Testis (tissue), 3 donors: Measurements from ENCODE around the gene SLC35C1. TPM values are rescaled to one million over a fixed set of nuclear protein-coding genes. Genes with fewer than 3 reads are reported as not detected.

Experiments
- DNase-seq: peaks from one replicate; pipeline ENCODE4 v3.0.0-alpha.2; 2019
- H3K27ac ChIP-seq, 2 donors: fragments of 200-600 bp; sonication (generic); one replicate each; pipeline ENCODE4 v1.5.1; 2019
- H3K27me3 ChIP-seq: fragments of 200-600 bp; sonication (generic); one replicate; pipeline ENCODE4 v1.5.1; 2019
- H3K36me3 ChIP-seq: fragments of 200-600 bp; sonication (generic); one replicate; pipeline ENCODE4 v1.5.1; 2017; ENCODE audit warnings: low read depth; ENCODE audit errors: missing control alignments
- H3K4me1 ChIP-seq: fragments of 200-600 bp; sonication (generic); one replicate; pipeline ENCODE4 v1.5.1; 2019
- H3K4me3 ChIP-seq, 2 donors: fragments of 200-600 bp; sonication (generic); one replicate each; pipeline ENCODE4 v1.5.1; 2017 to 2019
- H3K9me3 ChIP-seq: fragments of 200-600 bp; sonication (generic); one replicate; pipeline ENCODE4 v1.5.1; 2017
- CTCF ChIP-seq, 3 experiments: fragments of 450-650 bp in 2 of 3; fragments of 200-600 bp in 1 of 3; sonication (generic) in 1 of 3; IDR thresholded peaks; one replicate each; pipeline ENCODE4 v1.5.1; 2016 to 2019; ENCODE audit warnings: antibody characterized with exemption in 3 of 3, mild to moderate bottlenecking in 2 of 3, moderate library complexity in 1 of 3
- POLR2A ChIP-seq: fragments of 450-650 bp; IDR thresholded peaks from one replicate; pipeline ENCODE4 v1.6.1; 2017; ENCODE audit warnings: antibody characterized with exemption, mild to moderate bottlenecking, moderate library complexity
- WGBS, 2 donors: methylation state at CpG; one replicate each; pipeline ENCODE4 v1.1.5; 2018; 5-methylcytosine and 5-hydroxymethylcytosine counted together
- intact Hi-C: fragments of 100-400 bp; cut with DNase I; formaldehyde crosslinking; loops from one replicate; pipeline ENCODE4 v1.15.1; 2023; ENCODE audit warnings: low total_unique reads
- polyA plus RNA-seq: library from polyadenylated mRNA; stranded (reverse); fragments of 350-450 nt; fragmentation: Illumina TruSeq; extraction: RNeasy Lipid Tissue Mini Kit (QIAGEN cat#74804); gene quantifications from one replicate; pipeline ENCODE4 v1.2.3, GENCODE V29; 2014; ENCODE audit warnings: low read depth, low replicate concordance; ENCODE audit not compliant: insufficient read depth
- total RNA-seq, 2 donors: library from RNA; depleted of rRNA; stranded (reverse); fragments of >200 nt; gene quantifications; one replicate each; pipeline ENCODE4 v1.2.3, GENCODE V29; 2016

Gene SLC35C1
- total and polyA plus RNA-seq, 3 donors from 2014 or later, result 10.4 to 15.7 (median 12.9) TPM

GRCh38 chr11:45858751-45859398 lies 53.9 kb downstream of the SLC35C1 start:
- H3K9me3 ChIP-seq, result no peaks in the 10 kb centered on the region
- no peaks in the 10 kb centered on the region for H3K27me3 ChIP-seq
- H3K27ac ChIP-seq, result peak overlapping the region; percentile 39 to 79
- intact Hi-C loops, result no loop called here
- no peak for DNase-seq
- TF ChIP-seq CTCF (IDR thresholded peaks at IDR 0.05), result no peak
- TF ChIP-seq POLR2A, result no peak
- peaks cover 55% of the 10 kb centered on the region for H3K4me1 ChIP-seq
- H3K36me3 ChIP-seq, result no peaks in the 10 kb centered on the region
- no peak overlapping the region for H3K4me3 ChIP-seq
- WGBS, 2 donors, result 72 to 73% methylated on average over 5 of the region's 5 CpGs

GRCh38 chr11:45859661-45860140 lies 54.8 kb downstream of the SLC35C1 start:
- 39 to 54% methylated on average over 8 to 12 of the region's 12 CpGs for WGBS, 2 donors
- Histone ChIP-seq H3K4me3 (no peak overlapping the region), H3K36me3 (no peaks in the 10 kb centered on the region), H3K27ac (peak overlapping the region; percentile 39 to 79), H3K9me3 (no peaks in the 10 kb centered on the region), H3K27me3 (no peaks in the 10 kb centered on the region), H3K4me1 (peaks cover 55% of the 10 kb centered on the region)
- peak; percentile 95 for DNase-seq
- TF ChIP-seq CTCF (IDR thresholded peaks at IDR 0.05), result no peak
- no peak for TF ChIP-seq POLR2A
- intact Hi-C loops, result no loop called here

GRCh38 chr11:45860348-45860747 lies 55.4 kb downstream of the SLC35C1 start:
- no peaks in the 10 kb centered on the region for H3K36me3 ChIP-seq

GRCh38 chr11:45860764-45861510 lies 56.0 kb downstream of the SLC35C1 start:
- Histone ChIP-seq H3K4me3 (no peak overlapping the region), H3K36me3 (no peaks in the 10 kb centered on the region), H3K27ac (peak overlapping the region in 1 of 2 donors; percentile 79), H3K4me1 (peaks cover 46% of the 10 kb centered on the region), H3K27me3 (no peaks in the 10 kb centered on the region), H3K9me3 (no peaks in the 10 kb centered on the region)
- no peak for DNase-seq
- TF ChIP-seq CTCF (IDR thresholded peaks at IDR 0.05), result no peak
- intact Hi-C loops, result no loop called here
- 84 to 90% methylated on average over 8 to 10 of the region's 10 CpGs for WGBS, 2 donors

More at GRCh38 chr11:45860348-45860747, 55.4 kb downstream of the SLC35C1 start:
- Histone ChIP-seq H3K4me3 (no peak overlapping the region), H3K9me3 (no peaks in the 10 kb centered on the region), H3K27ac (peak overlapping the region in 1 of 2 donors; percentile 79), H3K27me3 (no peaks in the 10 kb centered on the region), H3K4me1 (peaks cover 52% of the 10 kb centered on the region)
- intact Hi-C loops, result no loop called here
- WGBS, 2 donors, result 81 to 93% methylated on average over 5 of the region's 5 CpGs
- DNase-seq, result no peak
- TF ChIP-seq CTCF (IDR thresholded peaks at IDR 0.05) (no peak), POLR2A (no peak)

Other genes with a start within 250 kb of the SLC35C1 start
- gene CHST1, start 139.5 kb upstream of the SLC35C1 start, total RNA-seq, result 10 to 100 TPM in 1 of 2 donors, 1 to 10 TPM in 1; 6.2 to 10.6 TPM
- 17.1 TPM for gene CHST1, start 139.5 kb upstream of the SLC35C1 start, polyA plus RNA-seq
- 100 to 1,000 TPM; 109 to 124 TPM for gene CRY2, start 42.3 kb downstream of the SLC35C1 start, total RNA-seq
- gene CRY2, start 42.3 kb downstream of the SLC35C1 start, polyA plus RNA-seq, result 80.0 TPM
- 10 to 100 TPM; 54.5 to 57.5 TPM for gene MAPK8IP1, start 80.5 kb downstream of the SLC35C1 start, total RNA-seq
- gene MAPK8IP1, start 80.5 kb downstream of the SLC35C1 start, polyA plus RNA-seq, result 62.9 TPM
- 10 to 100 TPM; 19.2 to 22.7 TPM for gene FREY1, start 102.1 kb downstream of the SLC35C1 start, total RNA-seq
- gene FREY1, start 102.1 kb downstream of the SLC35C1 start, polyA plus RNA-seq, result 59.2 TPM
- gene PEX16, start 112.7 kb downstream of the SLC35C1 start, total RNA-seq, result 10 to 100 TPM; 40.2 to 42.0 TPM
- gene PEX16, start 112.7 kb downstream of the SLC35C1 start, polyA plus RNA-seq, result 41.4 TPM
- gene LARGE2, start 117.5 kb downstream of the SLC35C1 start, total RNA-seq, result 1 to 10 TPM; 2.1 to 3.4 TPM
- gene LARGE2, start 117.5 kb downstream of the SLC35C1 start, polyA plus RNA-seq, result 4.7 TPM